ENCODE results near the gene SGIP1. TPM values are rescaled to one million over a fixed set of nuclear protein-coding genes. Genes with fewer than 3 reads are reported as not detected.

The SGIP1 gene
- total and polyA plus RNA-seq, 2 of the 8 experiments (the other 6 are each of a cell fraction or from before 2014, with no cell fraction given): 1.4 to 2.1 TPM

GRCh38 chr1:66757722-66758240, 223.8 kb downstream of the SGIP1 start:
- CTCF ChIA-PET (ENCODE audit: partially characterized antibody): interaction anchor here (0.8 to 1.3 kb wide), 3 partner anchors 30 to 391 kb away, joined by 3 to 4 read pairs (median 3); no protein-coding TSS in a partner anchor
- H3K79me1 ChIP-seq (ENCODE audit: low read depth, low read length): no peaks in the 10 kb centered on the region
- H3K36me3 ChIP-seq (ENCODE audit: control insufficient read depth in 2 of 4, insufficient read depth in 4 of 4, low read length in 3 of 4): no peaks in the 10 kb centered on the region
- no peak for TF ChIP-seq GTF2F1 (IDR thresholded peaks at IDR 0.05; ENCODE audit: borderline replicate concordance, low read depth, low read length)
- no peak for TF ChIP-seq TEAD4 (IDR thresholded peaks at IDR 0.05; ENCODE audit: low read depth, low read length)
- no peak for TF ChIP-seq CHD2 (IDR thresholded peaks at IDR 0.05; ENCODE audit: low read length)
- TF ChIP-seq RFX5 (IDR thresholded peaks at IDR 0.05; ENCODE audit: borderline replicate concordance, low read depth, low read length): no peak
- TF ChIP-seq ASH2L (IDR thresholded peaks at IDR 0.05; ENCODE audit: low read length): no peak
- TF ChIP-seq TAF7 (optimal IDR thresholded peaks at IDR 0.05; ENCODE audit: borderline replicate concordance, low read depth, low read length): no peak
- TF ChIP-seq CBX8 (IDR thresholded peaks at IDR 0.05; ENCODE audit: borderline replicate concordance, low read depth, low read length): no peak
- no peak for TF ChIP-seq E2F6 (IDR thresholded peaks at IDR 0.05)
- TF ChIP-seq CHD1 (IDR thresholded peaks at IDR 0.05; ENCODE audit: low read depth, low read length): no peak
- no peak for TF ChIP-seq NRF1 (IDR thresholded peaks at IDR 0.05; ENCODE audit: low read depth, low read length)
- no peak for TF ChIP-seq CTBP2 (IDR thresholded peaks at IDR 0.05; ENCODE audit: borderline replicate concordance, insufficient read depth, insufficient read length, low read length)
- no peak overlapping the region for H2BK15ac ChIP-seq (ENCODE audit: low read length)
- no peaks in the 10 kb centered on the region for H4K20me1 ChIP-seq (replicated peaks in 1 of 2; ENCODE audit: control insufficient read depth in 1 of 2, insufficient read depth in 2 of 2, low read length in 2 of 2)
- DNase-seq (ENCODE audit: low read depth in 1 of 2, low spot score in 2 of 2): no peak
- H2AK5ac ChIP-seq (ENCODE audit: low read depth, low read length): no peak overlapping the region
- FAIRE-seq: no peak
- H3K14ac ChIP-seq (ENCODE audit: insufficient read length): no peak overlapping the region
- no peak overlapping the region for H2AFZ ChIP-seq (ENCODE audit: low read length)
- H3K79me2 ChIP-seq (ENCODE audit: control insufficient read depth in 1 of 2, insufficient read depth in 2 of 2, low read length in 2 of 2): no peaks in the 10 kb centered on the region
- WGBS, 2 experiments (ENCODE audit: extremely low coverage in 1 of 2, insufficient coverage in 1 of 2, insufficient read length in 1 of 2, insufficient replicate concordance in 2 of 2, low coverage in 1 of 2, low lambda C conversion rate in 2 of 2, missing lambda C conversion rate in 1 of 2): 94% methylated on average over 6 of the region's 6 CpGs; no CpG with 5 or more reads in 1 of the 2 experiments
- no peaks in the 10 kb centered on the region for H3K9me3 ChIP-seq (ENCODE audit: insufficient read depth in 2 of 2, low read depth in 1 of 2, low read length in 1 of 2)
- no peak overlapping the region for H3K27ac ChIP-seq (ENCODE audit: low read depth, low read length)
- no peak overlapping the region for H3K56ac ChIP-seq (replicated peaks; ENCODE audit: insufficient read length, low read depth, low read length)
- peaks cover 1 to 5% (median 3%) of the 10 kb centered on the region in 4 experiments; a peak in 5 of 7 replicates for H3K27me3 ChIP-seq (replicated peaks in 1 of 4; ENCODE audit: control insufficient read depth in 3 of 4, extremely low read depth in 1 of 4, insufficient read depth in 3 of 4, low read length in 3 of 4)
- H4K8ac ChIP-seq (ENCODE audit: extremely low read depth, insufficient read depth, low read length): no peak overlapping the region
- H3K4me3 ChIP-seq (ENCODE audit: extremely low read depth in 1 of 4, insufficient read depth in 2 of 4, low read depth in 3 of 4, low read length in 4 of 4): no peak overlapping the region
- POLR2A ChIA-PET (ENCODE audit: partially characterized antibody): interaction anchor here (1.0 kb wide), 1 partner anchor 168 kb away, joined by 3 read pairs; no protein-coding TSS in a partner anchor
- H2BK120ac ChIP-seq (replicated peaks; ENCODE audit: low read depth, low read length): no peak overlapping the region
- no peak overlapping the region for H2BK5ac ChIP-seq (ENCODE audit: low read depth, low read length)
- no peak overlapping the region for H3K23ac ChIP-seq (ENCODE audit: insufficient read length)
- no peak overlapping the region for H2BK12ac ChIP-seq (ENCODE audit: low read depth, low read length)
- no peak overlapping the region for H2BK20ac ChIP-seq (ENCODE audit: low read length)
- H4K91ac ChIP-seq (replicated peaks; ENCODE audit: insufficient read length, low read length): no peak overlapping the region
- H4K5ac ChIP-seq (ENCODE audit: insufficient read length, low read depth, low read length): no peak overlapping the region
- H3K18ac ChIP-seq (ENCODE audit: extremely low read depth, low read length): no peak overlapping the region
- H3K4ac ChIP-seq (replicated peaks; ENCODE audit: insufficient read length, low read depth, low read length): no peak overlapping the region
- H3K4me1 ChIP-seq (replicated peaks in 1 of 4; ENCODE audit: control insufficient read depth in 3 of 4, insufficient read depth in 4 of 4, low read length in 3 of 4): peaks cover 0 to 3% (median 1%) of the 10 kb centered on the region in 4 experiments; a peak in 3 of 7 replicates
- H3K4me2 ChIP-seq (ENCODE audit: insufficient read depth in 1 of 2, low read depth in 2 of 2, low read length in 2 of 2): no peak overlapping the region
- H3K9ac ChIP-seq (replicated peaks in 1 of 4; ENCODE audit: extremely low read depth in 1 of 4, low read depth in 3 of 4, low read length in 3 of 4): peak overlapping the region in 1 of 4 experiments; percentile 34; a peak in 1 of 7 replicates
- no peaks in the 10 kb centered on the region for H3K23me2 ChIP-seq (ENCODE audit: low read depth, low read length)
